GM18519 (cell line): Measurements from ENCODE around the gene AIG1.
"Not testable (repeated sequence)": the region's sequence is repeated elsewhere in the genome, so short reads cannot be mapped to it uniquely, and the experiment has no call there.

Source experiments
- ATAC-seq: cut with Tn5 transposase; IDR thresholded peaks from one replicate; pipeline ENCODE4 v1.9.1; 2021; ENCODE audit warnings: mild to moderate bottlenecking, moderate library complexity; ENCODE audit not compliant: unreplicated experiment, low FRiP score

Gene AIG1

GRCh38 chr6:143339223-143339622 is 278.5 kb downstream of the AIG1 start:
- no peak for ATAC-seq

- ATAC-seq: not testable (repeated sequence)
These were observed 284.8 kb downstream of the AIG1 start for GRCh38 chr6:143345477-143345876.

- no peak for ATAC-seq
These were observed 285.3 kb downstream of the AIG1 start for GRCh38 chr6:143346004-143346403.

- ATAC-seq: no peak
These were observed 287.8 kb downstream of the AIG1 start for GRCh38 chr6:143348531-143348930.

GRCh38 chr6:143349530-143349929 is 288.8 kb downstream of the AIG1 start:
- ATAC-seq: no peak

GRCh38 chr6:143356101-143356880 is 295.6 kb downstream of the AIG1 start:
- no peak for ATAC-seq

GRCh38 chr6:143357152-143357551 is 296.5 kb downstream of the AIG1 start:
- ATAC-seq: no peak

- no peak for ATAC-seq
These were observed 297.0 kb downstream of the AIG1 start for GRCh38 chr6:143357561-143358255.

GRCh38 chr6:143361536-143362191 is 301.0 kb downstream of the AIG1 start:
- ATAC-seq: no peak

GRCh38 chr6:143362192-143362558 is 301.5 kb downstream of the AIG1 start:
- no peak for ATAC-seq

GRCh38 chr6:143363299-143363698 is 302.6 kb downstream of the AIG1 start:
- no peak for ATAC-seq

GRCh38 chr6:143368426-143368825 is 307.7 kb downstream of the AIG1 start:
- peak; percentile 100 for ATAC-seq

GRCh38 chr6:143369971-143370370 is 309.3 kb downstream of the AIG1 start:
- ATAC-seq: no peak

- no peak for ATAC-seq
These were observed 310.2 kb downstream of the AIG1 start for GRCh38 chr6:143370812-143371370.

- ATAC-seq: no peak
These were observed 311.7 kb downstream of the AIG1 start for GRCh38 chr6:143372199-143372882.

GRCh38 chr6:143374014-143374413 is 313.3 kb downstream of the AIG1 start:
- ATAC-seq: no peak

GRCh38 chr6:143375022-143375585 is 314.4 kb downstream of the AIG1 start:
- no peak for ATAC-seq

GRCh38 chr6:143376375-143376774 is 315.7 kb downstream of the AIG1 start:
- no peak for ATAC-seq

GRCh38 chr6:143376861-143377260 is 316.2 kb downstream of the AIG1 start:
- no peak for ATAC-seq

GRCh38 chr6:143385636-143386035 is 324.9 kb downstream of the AIG1 start:
- ATAC-seq: no peak
